GM19463 (cell line): Measurements from ENCODE around the gene FIGN.

Source experiments
- ATAC-seq: cut with Tn5 transposase; IDR thresholded peaks from one replicate; pipeline ENCODE4 v1.9.1; 2021; ENCODE audit warnings: mild to moderate bottlenecking, moderate library complexity; ENCODE audit not compliant: unreplicated experiment

The FIGN gene

DNA sequence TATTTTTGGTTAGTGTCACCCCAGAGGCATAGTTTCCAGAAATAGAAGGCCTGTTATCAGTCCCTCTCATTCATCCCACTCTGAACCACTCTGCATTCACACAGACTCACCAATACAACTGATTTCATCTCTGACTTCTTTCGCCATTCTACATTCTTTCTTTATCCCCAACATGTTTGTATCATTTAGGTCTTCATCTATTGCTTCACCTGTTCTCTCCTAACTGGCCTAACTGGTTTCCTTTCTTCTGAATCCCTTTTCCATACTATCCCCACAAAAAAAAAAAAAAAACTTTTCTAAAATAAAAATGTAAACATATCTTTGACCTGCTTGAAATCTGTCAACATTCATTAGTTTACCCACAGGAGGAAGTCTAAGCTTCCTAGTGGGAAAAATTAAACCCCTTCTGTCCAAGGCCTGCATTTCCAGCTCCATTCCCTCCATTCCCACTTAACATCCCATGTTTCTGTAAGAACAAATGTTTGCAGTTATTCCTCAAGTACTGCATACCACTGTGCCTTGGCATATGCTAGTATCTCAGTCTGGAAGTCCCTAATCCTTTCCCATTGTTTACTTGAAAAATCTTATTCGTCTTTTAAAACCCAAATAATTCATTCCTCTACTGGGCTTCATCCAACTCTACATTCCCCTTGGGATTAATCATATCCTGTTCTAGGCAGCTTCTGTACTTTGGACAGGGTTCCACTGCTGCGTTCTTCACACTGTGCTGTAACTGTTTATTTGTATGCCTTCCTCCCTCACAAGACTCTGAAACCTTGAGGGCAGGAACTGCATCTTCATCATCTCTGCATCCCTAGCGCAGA is 68.5 kb downstream of the FIGN start:
- no peak for ATAC-seq

DNA sequence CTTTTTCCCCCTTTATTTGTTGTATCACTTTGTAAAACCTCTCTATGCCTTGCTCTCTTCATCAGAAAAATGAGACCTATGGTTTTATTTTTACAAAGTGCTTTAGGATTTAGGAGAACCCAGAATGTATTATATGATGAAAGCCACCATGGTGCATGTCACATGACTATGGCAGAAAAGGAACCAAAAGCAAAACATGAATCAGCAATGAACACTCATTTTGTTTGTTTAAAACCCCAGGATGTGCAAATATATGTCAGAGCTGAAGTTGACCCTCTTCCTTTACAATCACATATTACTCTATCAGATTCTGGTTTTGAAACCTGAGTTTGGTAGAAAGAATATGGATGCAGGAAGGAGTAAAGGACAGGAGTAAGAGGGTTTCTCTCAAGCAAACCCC is 70.0 kb downstream of the FIGN start:
- no peak for ATAC-seq

- ATAC-seq, result no peak
These were observed 70.8 kb downstream of the FIGN start for GRCh38 chr2:163665051-163665450.

DNA sequence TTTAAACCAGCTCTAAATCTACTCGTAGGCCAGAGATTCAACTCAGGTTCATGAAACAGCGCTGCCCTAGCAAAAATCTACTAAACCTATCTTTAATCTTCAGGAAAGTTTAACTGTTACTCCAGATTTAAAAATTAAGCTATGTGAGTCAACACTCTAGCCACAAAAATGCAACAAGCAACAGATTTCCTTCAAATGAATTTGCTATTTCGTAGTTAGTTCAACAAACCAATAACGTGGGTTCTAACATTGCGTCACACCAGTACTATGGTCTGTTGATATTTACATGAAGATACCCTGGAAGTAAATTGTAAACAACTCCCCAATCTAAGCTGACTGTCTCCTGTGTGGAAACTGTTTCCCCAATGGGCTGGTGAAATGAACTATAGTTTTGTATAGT is 71.2 kb downstream of the FIGN start:
- no peak for ATAC-seq

GRCh38 chr2:163662141-163662780 is 73.5 kb downstream of the FIGN start:
- no peak for ATAC-seq

- ATAC-seq, result no peak
These were observed 76.6 kb downstream of the FIGN start for GRCh38 chr2:163659224-163659623.

DNA sequence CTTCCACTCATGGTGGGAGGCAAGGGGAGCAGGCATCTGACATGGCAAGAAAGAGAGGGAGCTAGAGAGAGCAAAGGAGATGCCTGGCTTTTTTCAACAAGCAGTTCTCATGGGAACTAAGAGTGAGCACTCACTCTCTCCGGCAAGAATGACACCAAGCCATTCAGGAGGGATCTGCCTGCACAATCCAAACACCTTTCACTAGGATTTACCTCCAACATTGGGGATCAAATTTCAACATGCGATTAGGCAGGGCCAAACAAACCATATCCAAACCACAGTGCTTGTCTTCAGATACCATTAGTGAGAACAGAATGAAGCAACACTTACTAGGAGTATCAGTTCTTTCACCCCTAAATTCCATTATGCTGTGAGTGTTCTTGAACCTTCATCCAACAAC is 77.3 kb downstream of the FIGN start:
- ATAC-seq, result no peak

DNA sequence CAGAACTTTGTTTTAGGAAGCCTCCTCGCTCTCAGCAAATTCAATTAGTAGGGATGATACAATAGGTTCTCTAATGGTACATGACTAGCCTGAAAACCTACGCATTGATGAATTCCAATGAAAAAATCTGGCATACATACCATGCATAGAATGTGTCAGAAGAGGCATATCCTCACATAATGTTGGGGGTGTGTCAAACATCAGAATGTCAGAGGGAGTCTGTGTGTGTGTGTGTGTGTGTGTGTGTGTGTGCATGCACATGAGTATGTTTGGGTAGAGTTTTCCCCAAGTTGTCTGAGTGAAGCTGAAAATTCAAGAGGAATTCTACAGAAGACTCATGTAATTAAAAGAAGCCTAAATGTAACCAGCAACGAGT is 78.5 kb downstream of the FIGN start:
- ATAC-seq, result no peak

DNA sequence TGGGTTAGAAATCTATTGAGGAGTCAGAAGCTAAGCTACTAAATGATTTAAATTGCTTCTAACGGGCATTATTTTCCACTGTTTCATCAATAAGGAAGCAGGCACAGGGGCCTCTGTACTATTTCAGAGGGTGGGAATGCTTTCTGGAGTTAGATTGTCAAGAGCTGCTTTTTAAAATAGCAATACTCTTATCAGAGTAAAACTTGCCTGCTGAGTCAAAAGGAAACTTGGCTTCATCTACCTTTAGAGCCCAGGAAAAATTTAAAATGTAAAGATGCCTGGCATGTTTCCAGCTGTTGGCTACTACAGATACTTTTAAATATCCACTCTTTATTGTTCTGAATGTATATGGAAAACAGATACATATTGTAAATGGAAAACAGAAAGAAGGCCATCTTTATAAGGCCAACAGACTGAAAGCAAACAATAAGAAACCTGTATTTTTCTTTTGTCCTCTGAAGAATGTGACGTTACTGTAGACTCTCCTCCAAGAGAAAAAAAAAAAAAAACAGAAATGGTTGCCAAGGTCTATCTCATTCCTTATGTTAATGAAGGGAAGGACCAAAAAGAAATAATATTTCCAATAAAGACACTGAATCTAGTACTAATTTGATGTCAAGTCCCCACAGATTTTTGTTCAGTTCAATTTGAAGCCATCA is 79.1 kb downstream of the FIGN start:
- ATAC-seq, result no peak

- no peak for ATAC-seq
These were observed 80.1 kb downstream of the FIGN start for GRCh38 chr2:163655667-163656066.

DNA sequence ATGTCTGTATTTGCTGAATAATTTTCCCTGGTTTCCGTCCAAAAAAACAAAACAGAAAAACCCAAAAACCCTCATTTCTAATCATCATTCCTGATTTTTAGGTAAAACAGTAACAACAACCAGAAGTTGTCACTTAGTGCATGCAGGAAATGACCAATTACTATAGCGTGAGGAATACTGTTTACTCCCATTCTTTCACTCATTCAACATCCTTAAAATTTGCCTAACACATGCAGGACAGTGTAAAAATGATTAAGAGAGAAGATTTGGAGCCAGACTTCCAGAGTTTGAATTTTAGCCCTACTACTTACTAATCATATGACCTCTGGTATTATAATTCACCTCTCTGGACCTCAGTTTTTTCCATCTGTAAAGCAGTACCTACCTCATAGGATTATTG is 83.1 kb downstream of the FIGN start:
- no peak for ATAC-seq

DNA sequence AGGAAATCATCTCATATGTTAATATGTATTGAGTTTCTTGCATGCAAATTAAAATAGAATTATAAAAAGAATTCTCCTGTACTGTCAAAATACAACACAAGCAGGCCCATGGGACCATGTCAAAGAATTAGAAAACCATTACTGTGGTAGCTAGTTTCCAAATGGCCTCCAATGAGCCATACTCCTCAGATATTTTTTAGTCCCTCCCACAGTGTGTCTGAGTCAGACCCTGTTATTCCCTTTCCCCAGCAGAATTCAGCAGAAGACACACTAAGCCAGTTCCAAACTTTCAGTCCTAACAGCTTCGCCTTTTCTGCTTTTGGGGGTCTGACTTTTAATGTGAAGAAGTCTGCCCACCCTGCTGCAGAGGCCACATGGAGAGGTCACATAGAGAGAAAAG is 86.7 kb downstream of the FIGN start:
- ATAC-seq, result no peak

GRCh38 chr2:163647300-163647699 is 88.5 kb downstream of the FIGN start:
- ATAC-seq, result no peak

GRCh38 chr2:163646687-163647086 is 89.1 kb downstream of the FIGN start:
- no peak for ATAC-seq

- ATAC-seq, result no peak
These were observed 91.6 kb downstream of the FIGN start for GRCh38 chr2:163644238-163644637.

GRCh38 chr2:163641986-163642385 is 93.8 kb downstream of the FIGN start:
- no peak for ATAC-seq

DNA sequence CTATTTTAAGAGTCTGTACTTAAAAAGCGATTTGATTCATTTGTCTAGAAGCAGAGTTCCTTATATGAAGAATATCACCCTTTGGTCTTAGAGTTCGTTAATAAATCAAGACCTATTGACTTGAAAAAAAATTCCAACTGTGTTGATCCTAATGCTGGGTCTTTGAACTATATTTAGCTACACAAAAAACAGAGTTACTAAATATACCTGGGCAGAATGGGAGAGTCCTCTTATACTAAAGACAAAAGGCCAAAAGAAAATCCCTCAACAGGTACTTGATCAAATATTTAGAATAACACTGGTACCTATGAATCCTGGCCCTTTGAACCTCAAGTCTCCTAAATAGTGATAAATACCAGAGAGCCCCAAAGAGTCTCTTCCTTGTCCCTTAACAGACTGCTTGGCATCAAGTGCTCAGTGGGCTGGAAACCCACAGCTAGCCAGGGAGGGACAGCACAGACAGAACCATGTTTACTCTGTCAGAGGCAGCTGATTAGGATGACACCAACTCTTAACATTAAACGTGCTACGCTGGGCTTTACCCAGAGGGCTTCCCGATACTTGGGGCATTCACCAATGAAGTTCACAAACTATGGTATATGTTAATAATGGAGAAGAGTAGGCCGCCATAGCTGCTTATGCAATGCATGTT is 95.1 kb downstream of the FIGN start:
- ATAC-seq, result no peak

DNA sequence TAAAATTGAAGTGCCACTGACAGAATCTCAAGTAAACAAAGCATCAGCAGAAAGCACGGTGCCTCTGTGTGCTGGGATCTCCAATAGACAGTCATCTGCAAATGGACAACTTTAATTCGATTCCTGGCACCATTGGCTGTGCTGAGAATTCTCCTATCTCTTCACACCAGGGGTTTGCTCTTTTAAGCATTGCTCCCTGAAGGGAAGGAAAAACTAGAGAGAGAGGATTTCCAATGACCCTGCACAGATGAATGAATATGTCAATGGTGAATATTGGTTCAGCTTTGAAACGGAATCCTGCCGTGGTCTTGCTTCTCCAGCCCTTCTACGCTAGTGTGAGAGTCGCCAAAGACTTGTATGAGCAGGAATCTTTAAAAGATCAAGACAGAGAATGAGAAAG is 97.9 kb downstream of the FIGN start:
- no peak for ATAC-seq

- no peak for ATAC-seq
These were observed 102.5 kb downstream of the FIGN start for GRCh38 chr2:163633291-163633690.

DNA sequence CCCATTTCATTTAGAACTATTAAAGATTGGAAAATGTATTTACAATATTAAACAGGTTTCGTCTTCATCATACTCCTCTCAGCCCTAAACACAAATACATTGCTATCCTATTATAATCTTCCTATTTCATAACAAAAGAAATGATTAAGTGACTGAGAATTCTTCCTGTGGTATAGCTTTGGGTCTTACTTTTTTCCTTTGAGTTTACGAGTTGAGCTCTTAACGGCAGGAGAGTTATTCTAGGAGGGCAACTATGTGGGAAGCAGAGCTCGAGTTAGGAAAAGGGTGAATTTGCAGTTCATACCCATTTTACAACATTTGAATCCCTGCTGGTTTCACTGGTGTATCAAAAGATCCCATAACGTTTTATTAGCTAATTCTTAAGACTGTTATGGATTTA is 105.0 kb downstream of the FIGN start:
- ATAC-seq, result no peak

DNA sequence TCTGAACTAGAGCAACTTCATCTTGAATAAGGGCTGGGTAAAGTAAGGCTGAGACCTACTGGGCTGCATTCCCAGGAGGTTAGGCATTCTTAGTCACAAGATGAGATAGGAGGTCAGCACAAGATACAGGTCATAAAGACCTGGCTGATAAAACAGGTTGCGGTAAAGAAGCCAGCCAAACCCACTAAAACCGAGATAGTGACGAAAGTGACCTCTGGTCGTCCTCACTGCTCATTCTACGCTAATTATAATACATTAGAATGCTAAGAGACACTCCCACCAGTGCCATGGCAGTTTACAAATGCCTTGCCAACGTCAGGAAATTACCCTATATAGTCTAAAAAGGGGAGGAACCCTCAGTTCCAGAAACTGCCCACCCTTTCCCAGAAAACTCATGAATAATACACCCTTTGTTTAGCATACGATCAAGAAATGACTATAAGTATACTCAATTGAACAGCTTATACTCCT is 109.1 kb downstream of the FIGN start:
- no peak for ATAC-seq

- ATAC-seq, result no peak
These were observed 109.6 kb downstream of the FIGN start for GRCh38 chr2:163626208-163626607.
